Measurements from ENCODE around the gene XRCC1. TPM values are rescaled to one million over a fixed set of nuclear protein-coding genes. Genes with fewer than 3 reads are reported as not detected.

The XRCC1 gene
- total and polyA plus RNA-seq, 2 of the 8 experiments (the other 6 are each of a cell fraction or from before 2014, with no cell fraction given): 42.5 to 44.4 TPM

GRCh38 chr19:43597876-43598275, 22.5 kb upstream of the XRCC1 start (continued):
- TF ChIP-seq CHD7 (IDR thresholded peaks at IDR 0.05; ENCODE audit: insufficient replicate concordance, low read length): no peak
- TF ChIP-seq SRF (IDR thresholded peaks at IDR 0.05; ENCODE audit: low read depth, low read length): no peak
- no peak for TF ChIP-seq SIRT6 (IDR thresholded peaks at IDR 0.05; ENCODE audit: low read length)
- TF ChIP-seq YY1 (IDR thresholded peaks at IDR 0.05; ENCODE audit: low read depth, low read length): no peak
- no peak for TF ChIP-seq CTBP2 (IDR thresholded peaks at IDR 0.05; ENCODE audit: borderline replicate concordance, insufficient read depth, insufficient read length, low read length)
- TF ChIP-seq SAP30 (IDR thresholded peaks at IDR 0.05; ENCODE audit: insufficient read depth, insufficient replicate concordance, low read length): no peak
- TF ChIP-seq POLR2AphosphoS5 (IDR thresholded peaks at IDR 0.05; ENCODE audit: low read depth, low read length): no peak
- no peak for TF ChIP-seq RBBP5 (IDR thresholded peaks at IDR 0.05; ENCODE audit: borderline replicate concordance, low read depth, low read length)
- no peak for TF ChIP-seq CHD2 (IDR thresholded peaks at IDR 0.05; ENCODE audit: low read length)
- TF ChIP-seq GTF2F1 (IDR thresholded peaks at IDR 0.05; ENCODE audit: borderline replicate concordance, low read depth, low read length): no peak
- TF ChIP-seq TAF1 (IDR thresholded peaks at IDR 0.05; ENCODE audit: low read depth, low read length): no peak
- TF ChIP-seq SP4 (IDR thresholded peaks at IDR 0.05; ENCODE audit: low read length): no peak
- no peak for TF ChIP-seq TBP (IDR thresholded peaks at IDR 0.05; ENCODE audit: low read depth, low read length)
